Heart left ventricle (tissue), 16 donors: Measurements from ENCODE around the gene THY1. TPM values are rescaled to one million over a fixed set of nuclear protein-coding genes. Genes with fewer than 3 reads are reported as not detected.

ENCODE experiments used
- ATAC-seq, 4 donors: fragments of 200-7000 bp; cut with Tn5 transposase; one replicate each; pipeline ENCODE4 v1.9.1; 2020 to 2022; ENCODE audit warnings: moderate library complexity in 4 of 4, mild to moderate bottlenecking in 3 of 4, moderate number of reproducible peaks in 1 of 4
- DNase-seq, 5 donors: peaks; one replicate each; pipeline ENCODE4 v3.0.0-alpha.2; 2020
- H3K27ac ChIP-seq, 12 donors: fragments of 200-600 bp; sonication (generic) in 4 of 12; one replicate each; pipeline versions ENCODE4 v1.5.0 to v1.8.0; 2016 to 2022; ENCODE audit warnings: mild to moderate bottlenecking in 2 of 12
- H3K27me3 ChIP-seq, 9 donors: fragments of 200-600 bp; sonication (generic) in 2 of 9; one replicate each; pipeline versions ENCODE4 v1.5.1 to v1.8.0; 2016 to 2022; ENCODE audit warnings: mild to moderate bottlenecking in 3 of 9
- H3K36me3 ChIP-seq, 9 donors: fragments of 200-600 bp; sonication (generic) in 2 of 9; one replicate each; pipeline versions ENCODE4 v1.5.0 to v1.8.0; 2018 to 2022; ENCODE audit warnings: mild to moderate bottlenecking in 2 of 9
- H3K4me1 ChIP-seq, 12 donors: fragments of 200-600 bp; sonication (generic) in 4 of 12; one replicate each; pipeline versions ENCODE4 v1.5.0 to v1.8.0; 2016 to 2022; ENCODE audit warnings: mild to moderate bottlenecking in 3 of 12
- H3K4me3 ChIP-seq, 12 donors: fragments of 200-600 bp; sonication (generic) in 4 of 12; one replicate each; pipeline versions ENCODE4 v1.5.0 to v1.8.0; 2017 to 2022; ENCODE audit warnings: mild to moderate bottlenecking in 9 of 12, moderate library complexity in 4 of 12
- H3K9me3 ChIP-seq, 12 donors: fragments of 200-600 bp; sonication (generic) in 4 of 12; one replicate each; pipeline versions ENCODE4 v1.5.0 to v1.8.0; 2016 to 2022; ENCODE audit warnings: mild to moderate bottlenecking in 1 of 12
- POLR2A ChIP-seq, 2 donors: fragments of 450-650 bp; IDR thresholded peaks; one replicate each; pipeline ENCODE4 v1.6.1; 2017; ENCODE audit warnings: antibody characterized with exemption in 2 of 2, mild to moderate bottlenecking in 2 of 2, moderate library complexity in 2 of 2
- WGBS, 4 donors: extraction: QIAGEN DNeasy Blood & Tissue Kit in 2 of 4; methylation state at CpG; one replicate each; pipeline versions ENCODE4 v1.1.5 to v1.1.7; 2013 to 2018; 5-methylcytosine and 5-hydroxymethylcytosine counted together
- intact Hi-C, 10 donors: fragments of 100-400 bp; cut with DNase I; formaldehyde crosslinking; loops; one replicate each; pipeline versions ENCODE4 v1.11.1 to v1.14.2; 2022
- polyA plus RNA-seq, 2 donors: library from polyadenylated mRNA; stranded (reverse); fragments of 200-250 nt; gene quantifications; one replicate each; pipeline ENCODE4 v1.2.3, GENCODE V29; 2013
- total RNA-seq, 9 donors: library from RNA; depleted of rRNA in 2 of 9; stranded (reverse); fragments of >200 nt in 2 of 9; fragmentation: NEBNext Ultra II Directional in 3 of 9; extraction: Animal tissue kit (Norgen Biotek cat#: 25700) in 3 of 9; gene quantifications; one replicate each; pipeline versions ENCODE4 v1.1.0 to v1.2.4, GENCODE V29; 2016 to 2023
- TF ChIP-seq, protein P1 (sequence below), 12 donors: fragments of 200-600 bp; sonication (generic) in 4 of 12; IDR thresholded peaks; one replicate each; pipeline versions ENCODE4 v1.5.0 to v1.8.0; 2018 to 2022; ENCODE audit warnings: antibody characterized with exemption in 12 of 12, mild to moderate bottlenecking in 5 of 12
- donor health status: ischemic (EF 13 %, LVEDD 7.1; RV severe dilation, severe dysfunction).
- donor health status: healthy with polysubstance abuse.
- donor health status: DM: no; HTN: yes; CAD: no.
- donor health status: DM: no; HTN: no; CAD: no.
- donor health status: ischemic (EF 25% LVEDD 6.9; RV normal size, moderate dysfunction).
- donor health status: ischemic (EF 25% LVEDD 5.7; RV mildly dilated, moderate dysfunction).
- donor health status: healthy.
- donor health status: DM: yes; HTN: yes; CAD: no.
- donor health status: ischemic (EF 35%, LVEDD 5.7; RV mildly dilated, moderate dysfunction).
- donor health status: nonischemic (EF 11% LVEDD 7.7; RV severe dilation, severe dysfunction).
- donor health status: DM: yes; HTN: yes; CAD: no.
- donor health status: PGD.
- donor health status: ischemic (EF 29% LVEDD 5.4; RV normal size, mild dysfunction).
- donor health status: nonischemic (EF 23%, LVEDD 6.1; RV moderate dilation, normal function).

The THY1 gene
- total and polyA plus RNA-seq, 11 donors = 0.80 to 57.8 (median 5.8) TPM; not detected in 1

DNA sequence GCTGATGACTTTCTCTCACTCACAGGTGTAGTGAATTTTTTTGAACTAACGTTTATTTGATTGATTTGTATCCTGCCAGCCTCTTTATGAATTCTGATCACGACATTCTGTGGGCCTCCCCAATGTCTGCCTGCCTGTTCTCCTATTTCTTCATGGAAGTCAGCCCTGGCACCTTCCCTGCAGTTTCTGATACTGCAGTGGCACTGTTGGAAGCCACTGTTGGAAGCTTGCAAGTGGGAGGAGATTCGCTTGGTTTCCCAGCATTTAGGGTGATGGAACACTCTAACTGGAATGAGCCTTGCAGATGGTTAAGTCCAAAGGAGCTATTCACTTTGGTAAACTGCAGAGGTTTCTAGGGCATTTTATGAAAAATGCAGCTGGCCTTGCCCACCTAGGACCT, 1.3 kb upstream of the THY1 start:
- no peak for TF ChIP-seq POLR2A (IDR thresholded peaks at IDR 0.05)
- TF ChIP-seq, protein P1, sequence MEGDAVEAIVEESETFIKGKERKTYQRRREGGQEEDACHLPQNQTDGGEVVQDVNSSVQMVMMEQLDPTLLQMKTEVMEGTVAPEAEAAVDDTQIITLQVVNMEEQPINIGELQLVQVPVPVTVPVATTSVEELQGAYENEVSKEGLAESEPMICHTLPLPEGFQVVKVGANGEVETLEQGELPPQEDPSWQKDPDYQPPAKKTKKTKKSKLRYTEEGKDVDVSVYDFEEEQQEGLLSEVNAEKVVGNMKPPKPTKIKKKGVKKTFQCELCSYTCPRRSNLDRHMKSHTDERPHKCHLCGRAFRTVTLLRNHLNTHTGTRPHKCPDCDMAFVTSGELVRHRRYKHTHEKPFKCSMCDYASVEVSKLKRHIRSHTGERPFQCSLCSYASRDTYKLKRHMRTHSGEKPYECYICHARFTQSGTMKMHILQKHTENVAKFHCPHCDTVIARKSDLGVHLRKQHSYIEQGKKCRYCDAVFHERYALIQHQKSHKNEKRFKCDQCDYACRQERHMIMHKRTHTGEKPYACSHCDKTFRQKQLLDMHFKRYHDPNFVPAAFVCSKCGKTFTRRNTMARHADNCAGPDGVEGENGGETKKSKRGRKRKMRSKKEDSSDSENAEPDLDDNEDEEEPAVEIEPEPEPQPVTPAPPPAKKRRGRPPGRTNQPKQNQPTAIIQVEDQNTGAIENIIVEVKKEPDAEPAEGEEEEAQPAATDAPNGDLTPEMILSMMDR (IDR thresholded peaks at IDR 0.05) = no peak
- Histone ChIP-seq H3K27me3 (peaks cover 5 to 42% (median 34%) of the 10 kb centered on the region in 9 donors), H3K36me3 (no peaks in the 10 kb centered on the region), H3K4me1 (peaks cover 0 to 28% (median 16%) of the 10 kb centered on the region in 12 donors), H3K27ac (no peak overlapping the region), H3K4me3 (no peak overlapping the region), H3K9me3 (no peaks in the 10 kb centered on the region)
- DNase-seq = no peak
- intact Hi-C loops = no loop called here
- ATAC-seq = no peak
- WGBS, 4 donors = 88 to 92% (median 90%) methylated on average over 2 to 3 of the region's 3 CpGs

DNA sequence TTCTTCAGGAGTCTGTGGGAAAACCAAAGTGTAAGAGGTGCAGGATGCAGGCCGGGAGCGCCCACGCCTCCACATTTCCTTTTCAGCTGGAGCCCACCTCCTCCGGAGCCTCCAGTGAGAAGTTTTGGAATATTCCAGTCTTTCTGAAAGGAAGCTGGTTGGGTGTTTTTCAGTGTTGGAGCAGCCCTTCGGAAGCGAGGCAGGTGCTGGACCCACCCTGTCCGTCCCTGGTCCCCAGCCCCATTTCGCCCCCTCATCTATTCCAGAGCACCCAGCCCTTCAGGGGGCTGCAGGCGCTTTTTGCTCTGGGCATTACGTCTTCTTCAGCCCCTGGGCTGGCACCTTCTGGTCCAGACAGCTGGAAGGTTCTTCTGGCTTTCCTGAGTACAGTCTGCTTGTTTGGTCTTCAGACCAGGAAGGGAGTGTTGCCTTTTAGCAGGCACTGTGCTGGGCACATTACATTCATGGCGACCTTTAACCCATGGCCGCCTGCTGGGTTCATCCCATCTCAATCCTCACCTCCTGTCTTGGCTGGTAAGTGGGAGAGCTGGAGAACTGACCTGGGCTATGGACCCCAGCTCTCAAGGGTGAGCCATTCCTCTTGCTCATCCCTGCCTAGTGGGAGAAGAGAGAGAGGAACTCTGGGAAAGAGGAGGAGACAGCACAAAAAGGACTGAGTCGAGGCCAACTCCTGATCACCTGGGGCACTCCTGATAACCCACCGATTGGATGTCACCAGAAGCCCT, 710 bp upstream of the THY1 start:
- whole genome bisulfite sequencing, 4 donors = 59 to 66% (median 65%) methylated on average over 14 of the region's 14 CpGs
- peaks cover 5 to 47% (median 33%) of the 10 kb centered on the region in 9 donors for H3K27me3 ChIP-seq
- H3K4me1 ChIP-seq = peaks cover 0 to 28% (median 16%) of the 10 kb centered on the region in 12 donors
- TF ChIP-seq, protein P1 (IDR thresholded peaks at IDR 0.05) = no peak
- no peak for TF ChIP-seq POLR2A (IDR thresholded peaks at IDR 0.05)
- peak overlapping the region in 7 of 12 donors; percentile 49 to 69 (median 59) for H3K4me3 ChIP-seq
- H3K27ac ChIP-seq = peak overlapping the region in 2 of 12 donors; percentile 60 to 63
- ATAC-seq (peak in 1 of 4 donors; percentile 63), DNase-seq (no peak)
- no peaks in the 10 kb centered on the region for H3K9me3 ChIP-seq
- no peaks in the 10 kb centered on the region for H3K36me3 ChIP-seq
- intact Hi-C loops = no loop called here

GRCh38 chr11:119421941-119422808, 797 bp downstream of the THY1 start:
- WGBS, 4 donors = 0 to 1% (median 1%) methylated on average over 45 to 49 of the region's 49 CpGs

More at GRCh38 chr11:119421941-119422808, 797 bp downstream of the THY1 start:
- Histone ChIP-seq H3K36me3 (no peaks in the 10 kb centered on the region), H3K9me3 (no peaks in the 10 kb centered on the region), H3K27ac (peak overlapping the region in 4 of 12 donors; percentile 13 to 63 (median 48)), H3K4me3 (peak overlapping the region; percentile 16 to 69 (median 53)), H3K27me3 (peaks cover 5 to 54% (median 33%) of the 10 kb centered on the region in 9 donors), H3K4me1 (peaks cover 0 to 28% (median 16%) of the 10 kb centered on the region in 12 donors)
- ATAC-seq (peak in 2 of 4 donors; percentile 38 to 69), DNase-seq (peak in 1 of 5 donors; percentile 37)
- TF ChIP-seq, protein P1 (IDR thresholded peaks at IDR 0.05) = no peak
- TF ChIP-seq POLR2A (IDR thresholded peaks at IDR 0.05) = no peak
- intact Hi-C loops = no loop called here
